HG03196 (cell line): ENCODE results near the gene SHKBP1.
"Not testable (repeated sequence)": the region's sequence is repeated elsewhere in the genome, so short reads cannot be mapped to it uniquely, and the experiment has no call there.

Experiments
- ATAC-seq: cut with Tn5 transposase; IDR thresholded peaks from one replicate; pipeline ENCODE4 v1.9.1; 2021; ENCODE audit not compliant: unreplicated experiment

Gene SHKBP1

GRCh38 chr19:40576585-40577451 is at the start of gene SHKBP1:
SHKBP1 (plus strand) TSS chr19:40576873; CDS start chr19:40576900, 27 bp downstream.
- peak; percentile 93 for ATAC-seq

GRCh38 chr19:40528078-40528477 is 48.6 kb upstream of the SHKBP1 start:
- no peak for ATAC-seq

- no peak for ATAC-seq
Observed at GRCh38 chr19:40528533-40529092, 48.1 kb upstream of the SHKBP1 start.

GRCh38 chr19:40529093-40529954 is 47.3 kb upstream of the SHKBP1 start:
- ATAC-seq, result no peak

GRCh38 chr19:40530091-40530901 is 46.4 kb upstream of the SHKBP1 start:
- no peak for ATAC-seq

- no peak for ATAC-seq
Observed at GRCh38 chr19:40533508-40533907, 43.2 kb upstream of the SHKBP1 start.

- ATAC-seq, result no peak
Observed at GRCh38 chr19:40534148-40534547, 42.5 kb upstream of the SHKBP1 start.

GRCh38 chr19:40539070-40539469 is 37.6 kb upstream of the SHKBP1 start:
- ATAC-seq, result no peak

GRCh38 chr19:40542202-40542859 is 34.3 kb upstream of the SHKBP1 start:
- no peak for ATAC-seq

- no peak for ATAC-seq
Observed at GRCh38 chr19:40543029-40543597, 33.6 kb upstream of the SHKBP1 start.

- ATAC-seq, result not testable (repeated sequence)
Observed at GRCh38 chr19:40546153-40546841, 30.4 kb upstream of the SHKBP1 start.

GRCh38 chr19:40547190-40547589 is 29.5 kb upstream of the SHKBP1 start:
- not testable (repeated sequence) for ATAC-seq

GRCh38 chr19:40547836-40548235 is 28.8 kb upstream of the SHKBP1 start:
- ATAC-seq, result no peak

GRCh38 chr19:40549007-40549708 is 27.5 kb upstream of the SHKBP1 start:
- ATAC-seq, result no peak

GRCh38 chr19:40550951-40551350 is 25.7 kb upstream of the SHKBP1 start:
- no peak for ATAC-seq

- ATAC-seq, result no peak
Observed at GRCh38 chr19:40552848-40553247, 23.8 kb upstream of the SHKBP1 start.

GRCh38 chr19:40553885-40554857 is 22.5 kb upstream of the SHKBP1 start:
- ATAC-seq, result no peak
